Fibroblast of lung (primary cell): ENCODE measurements around the gene KICS2.

Source experiments
- EZH2 ChIP-seq: IDR thresholded peaks from 2 replicates; pipeline ENCODE4 v1.5.1; 2012; ENCODE audit warnings: low read length, control low read depth, mild to moderate bottlenecking; ENCODE audit errors: missing control alignments
- TF ChIP-seq, protein P1 (sequence below), 2 donors: IDR thresholded peaks in 1 of 2; conservative IDR thresholded peaks in 1 of 2; 1 replicate in 1 of 2; 2 replicates in 1 of 2; pipeline ENCODE4 v1.5.1; 2011 to 2012; ENCODE audit warnings: low read length in 2 of 2, control low read depth in 1 of 2, inconsistent platforms in 1 of 2, low read depth in 1 of 2, mild to moderate bottlenecking in 1 of 2

DNA sequence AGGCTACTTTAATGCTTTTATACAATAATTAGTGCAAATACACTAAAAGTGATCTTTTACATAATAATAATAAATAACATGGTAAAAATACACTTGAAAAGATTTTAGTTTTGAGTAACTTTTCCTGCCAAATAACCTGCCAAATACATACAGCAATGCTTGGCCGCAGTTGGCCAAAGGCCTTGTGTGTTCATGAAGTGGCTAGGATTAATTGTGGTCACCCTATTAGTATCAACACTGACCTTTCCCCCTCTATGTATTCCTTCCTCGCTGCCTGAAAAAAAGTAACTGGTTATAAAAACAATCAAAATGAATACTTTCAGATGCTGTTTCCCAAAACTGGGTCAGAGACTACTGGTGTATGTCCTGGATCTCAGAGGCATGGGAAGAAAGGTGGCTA lies 34.3 kb downstream of the KICS2 start:
- TF ChIP-seq, protein P1, sequence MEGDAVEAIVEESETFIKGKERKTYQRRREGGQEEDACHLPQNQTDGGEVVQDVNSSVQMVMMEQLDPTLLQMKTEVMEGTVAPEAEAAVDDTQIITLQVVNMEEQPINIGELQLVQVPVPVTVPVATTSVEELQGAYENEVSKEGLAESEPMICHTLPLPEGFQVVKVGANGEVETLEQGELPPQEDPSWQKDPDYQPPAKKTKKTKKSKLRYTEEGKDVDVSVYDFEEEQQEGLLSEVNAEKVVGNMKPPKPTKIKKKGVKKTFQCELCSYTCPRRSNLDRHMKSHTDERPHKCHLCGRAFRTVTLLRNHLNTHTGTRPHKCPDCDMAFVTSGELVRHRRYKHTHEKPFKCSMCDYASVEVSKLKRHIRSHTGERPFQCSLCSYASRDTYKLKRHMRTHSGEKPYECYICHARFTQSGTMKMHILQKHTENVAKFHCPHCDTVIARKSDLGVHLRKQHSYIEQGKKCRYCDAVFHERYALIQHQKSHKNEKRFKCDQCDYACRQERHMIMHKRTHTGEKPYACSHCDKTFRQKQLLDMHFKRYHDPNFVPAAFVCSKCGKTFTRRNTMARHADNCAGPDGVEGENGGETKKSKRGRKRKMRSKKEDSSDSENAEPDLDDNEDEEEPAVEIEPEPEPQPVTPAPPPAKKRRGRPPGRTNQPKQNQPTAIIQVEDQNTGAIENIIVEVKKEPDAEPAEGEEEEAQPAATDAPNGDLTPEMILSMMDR (conservative IDR thresholded peaks at IDR 0.05 in 1 of 2, IDR thresholded peaks at IDR 0.05 in 1 of 2; ENCODE audit: low read depth in 1 of 2, low read length in 2 of 2), result no peak
- TF ChIP-seq EZH2, result no peak
